HepG2 (cell line): ENCODE data around the gene C1D. TPM values are rescaled to one million over a fixed set of nuclear protein-coding genes. Genes with fewer than 3 reads are reported as not detected.
A peak's percentile ranks its signal among the peaks of the same experiment; 100 is the strongest.

Experiments used
- CCAR2 ChIP-seq: fragments of 200-400 bp; formaldehyde crosslinking; optimal IDR thresholded peaks from 2 replicates; pipeline ENCODE3; 2018; ENCODE audit warnings: low read depth, mild to moderate bottlenecking, low read length, moderate library complexity
- ETV6 ChIP-seq: sonication (generic); formaldehyde crosslinking; conservative IDR thresholded peaks from 2 replicates; pipeline ENCODE4 v1.4.0; 2020; ENCODE audit warnings: missing genetic modification reagents
- HNRNPL ChIP-seq: fragments of 200-400 bp; formaldehyde crosslinking; IDR thresholded peaks from 2 replicates; pipeline ENCODE4 v1.6.1; 2017; ENCODE audit warnings: mild to moderate bottlenecking, low read depth, low read length
- LCORL ChIP-seq, 2 experiments: fragments of 450-650 bp in 1 of 2; sonication (generic) in 1 of 2; formaldehyde crosslinking in 1 of 2; IDR thresholded peaks; 2 replicates each; pipeline versions ENCODE4 v1.5.0 to v1.6.1; 2017 to 2020; ENCODE audit warnings: antibody characterized with exemption in 1 of 2, missing genetic modification reagents in 1 of 2
- MAFG ChIP-seq: sonication (generic); formaldehyde crosslinking; IDR thresholded peaks from 2 replicates; pipeline ENCODE4 v1.5.1; 2020; ENCODE audit warnings: mild to moderate bottlenecking, missing genetic modification reagents
- MIER2 ChIP-seq: IDR thresholded peaks from 2 replicates; pipeline ENCODE4 v1.6.1; 2016; ENCODE audit warnings: missing biosample characterization, missing genetic modification reagents
- MTF1 ChIP-seq: sonication (generic); formaldehyde crosslinking; IDR thresholded peaks from 2 replicates; pipeline ENCODE4 v1.5.0; 2020; ENCODE audit warnings: missing genetic modification reagents
- MXI1 ChIP-seq: IDR thresholded peaks from 3 replicates; pipeline ENCODE4 v1.6.1; 2012; ENCODE audit warnings: low read depth, low read length, inconsistent platforms, borderline replicate concordance
- RELA ChIP-seq: sonication (generic); formaldehyde crosslinking; IDR thresholded peaks from 2 replicates; pipeline ENCODE4 v1.4.0; 2020; ENCODE audit warnings: missing genetic modification reagents
- TBL1XR1 ChIP-seq: fragments of 150-350 bp; IDR thresholded peaks from 2 replicates; pipeline ENCODE4 v1.6.1; 2014; ENCODE audit warnings: borderline replicate concordance, low read length; ENCODE audit not compliant: partially characterized antibody
- THRA ChIP-seq: sonication (generic); formaldehyde crosslinking; IDR thresholded peaks from 2 replicates; pipeline ENCODE4 v1.4.0; 2020; ENCODE audit warnings: missing genetic modification reagents, borderline replicate concordance
- WIZ ChIP-seq: sonication (generic); formaldehyde crosslinking; IDR thresholded peaks from 2 replicates; pipeline ENCODE4 v1.5.1; 2020; ENCODE audit warnings: mild to moderate bottlenecking, missing genetic modification reagents
- ZFP1 ChIP-seq: IDR thresholded peaks from 2 replicates; pipeline ENCODE4 v1.6.1; 2016
- ZFP90 ChIP-seq: sonication (generic); formaldehyde crosslinking; IDR thresholded peaks from 2 replicates; pipeline ENCODE4 v1.8.0; 2022; ENCODE audit warnings: missing genetic modification reagents, mild to moderate bottlenecking, inconsistent platforms, borderline replicate concordance
- ZNF280D ChIP-seq: sonication (generic); formaldehyde crosslinking; IDR thresholded peaks from 2 replicates; pipeline ENCODE4 v1.5.1; 2020; ENCODE audit warnings: mild to moderate bottlenecking, missing genetic modification reagents
- ZNF317 ChIP-seq: sonication (generic); formaldehyde crosslinking; IDR thresholded peaks from 2 replicates; pipeline ENCODE4 v1.5.0; 2020; ENCODE audit warnings: mild to moderate bottlenecking, missing genetic modification reagents
- ZNF615 ChIP-seq: sonication (generic); formaldehyde crosslinking; IDR thresholded peaks from 2 replicates; pipeline ENCODE4 v1.5.0; 2020; ENCODE audit warnings: mild to moderate bottlenecking, missing genetic modification reagents, borderline replicate concordance
- ZNF782 ChIP-seq: sonication (generic); formaldehyde crosslinking; IDR thresholded peaks from 2 replicates; pipeline ENCODE4 v1.4.0; 2020; ENCODE audit warnings: missing genetic modification reagents, mild to moderate bottlenecking, borderline replicate concordance
- ZNF816 ChIP-seq: sonication (generic); formaldehyde crosslinking; IDR thresholded peaks from 2 replicates; pipeline ENCODE4 v1.8.0; 2022; ENCODE audit warnings: missing genetic modification reagents, mild to moderate bottlenecking, borderline replicate concordance
- ZSCAN12 ChIP-seq: sonication (generic); formaldehyde crosslinking; IDR thresholded peaks from 2 replicates; pipeline ENCODE4 v1.9.0; 2021; ENCODE audit warnings: mild to moderate bottlenecking, missing genetic modification reagents
- polyA plus RNA-seq, 8 experiments: library from polyadenylated mRNA; depleted of rRNA in 3 of 8; stranded (reverse) in 7 of 8; unstranded in 1 of 8; fragments of >200 nt; fragmentation: Illumina TruSeq in 4 of 8; extraction: Trizol in 4 of 8; gene quantifications; 2 replicates each; pipeline versions ENCODE4 v1.2.1 to v1.2.3, GENCODE V29; 2011 to 2016; ENCODE audit warnings: low read depth in 4 of 8, missing spikeins in 1 of 8, mixed read lengths in 1 of 8; ENCODE audit not compliant: insufficient read depth in 1 of 8
- total RNA-seq, 5 experiments: library from RNA; depleted of rRNA; stranded (reverse); fragments of >200 nt; fragmentation: Illumina TruSeq; extraction: Trizol; gene quantifications; 2 replicates each; pipeline ENCODE4 v1.2.3, GENCODE V29; 2016; ENCODE audit warnings: low read depth in 1 of 5
- TF ChIP-seq, protein P1 (sequence below): sonication (generic); formaldehyde crosslinking; IDR thresholded peaks from 2 replicates; pipeline ENCODE4 v1.5.0; 2020; ENCODE audit warnings: mild to moderate bottlenecking, missing genetic modification reagents, moderate library complexity

C1D gene
- total and polyA plus RNA-seq, 2 of the 13 experiments (the other 11 are each of a cell fraction or from before 2014, with no cell fraction given) = 38.1 to 43.5 TPM

DNA sequence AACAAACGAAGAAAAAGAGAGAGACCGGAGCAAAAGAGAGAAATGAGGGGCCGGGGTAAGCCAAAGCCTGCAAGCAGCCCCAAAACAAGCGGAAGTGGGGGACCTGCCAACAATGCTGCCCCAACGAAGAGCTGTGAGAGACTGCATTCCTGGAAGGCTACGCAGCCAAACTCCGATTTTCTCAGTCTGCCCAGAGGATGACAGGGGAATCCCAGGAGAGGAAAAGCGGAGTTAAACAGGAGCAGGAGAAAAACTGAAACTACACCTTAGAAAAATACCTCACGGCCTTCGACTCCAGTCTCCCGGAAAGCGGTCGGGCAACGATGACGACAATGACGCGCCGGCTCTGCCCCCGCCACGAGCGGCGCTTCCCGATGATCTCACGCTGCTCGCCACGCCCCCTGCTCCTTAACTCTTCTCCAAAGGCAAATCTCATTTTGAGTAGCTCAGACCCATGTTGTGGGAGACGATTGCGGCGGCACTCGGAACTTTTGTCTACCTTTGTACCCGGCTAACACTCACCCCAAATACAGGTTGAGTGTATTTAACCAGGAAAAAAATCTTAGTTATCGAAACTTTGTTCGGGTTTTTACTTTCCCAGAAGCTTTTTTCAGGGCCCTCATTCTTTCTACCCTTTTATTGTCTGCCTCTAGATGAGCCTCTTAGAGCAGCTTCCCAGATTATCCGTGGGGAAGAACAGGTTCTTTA, at the start of gene C1D (continued):
- peak; percentile 61; the same call in 1 of the 2 replicates for TF ChIP-seq ZNF280D (CRISPR knock-in tag)
- TF ChIP-seq THRA (CRISPR knock-in tag) = peak; percentile 58; the same call in 1 of the 2 replicates
- TF ChIP-seq ZNF317 = peak; percentile 79; the same call in 1 of the 2 replicates
- TF ChIP-seq MAFG (CRISPR knock-in tag) = no peak
- TF ChIP-seq ZNF782 (CRISPR knock-in tag) = peak; percentile 36; the same call in 1 of the 2 replicates
- peak; percentile 57 for TF ChIP-seq TBL1XR1
- peak; percentile 59; the same call in 1 of the 2 replicates for TF ChIP-seq MIER2
- no peak for TF ChIP-seq WIZ (CRISPR knock-in tag)
- 0 out of 2 replicates have a peak, but pooled peaks have one; percentile 62 for TF ChIP-seq ZFP1 (CRISPR knock-in tag)
- peak; percentile 82 for TF ChIP-seq ETV6 (CRISPR knock-in tag)
- TF ChIP-seq RELA (CRISPR knock-in tag) = no peak
- no peak for TF ChIP-seq CCAR2
- no peak for TF ChIP-seq HNRNPL
- peak; percentile 69; the same call in 1 of the 3 replicates for TF ChIP-seq MXI1
- TF ChIP-seq ZSCAN12 (CRISPR knock-in tag) = no peak
- no peak for TF ChIP-seq MTF1 (CRISPR knock-in tag)
- no peak for TF ChIP-seq ZNF816 (CRISPR knock-in tag)
- TF ChIP-seq LCORL (IDR thresholded peaks at IDR 0.05) = no peak
- TF ChIP-seq LCORL (CRISPR knock-in tag; IDR thresholded peaks at IDR 0.05) = peak; percentile 88; the same call in 1 of the 2 replicates
- peak; percentile 92; the same call in 1 of the 2 replicates for TF ChIP-seq ZNF615
- 0 out of 2 replicates have a peak, but pooled peaks have one; percentile 52 for TF ChIP-seq ZFP90
- TF ChIP-seq, protein P1, sequence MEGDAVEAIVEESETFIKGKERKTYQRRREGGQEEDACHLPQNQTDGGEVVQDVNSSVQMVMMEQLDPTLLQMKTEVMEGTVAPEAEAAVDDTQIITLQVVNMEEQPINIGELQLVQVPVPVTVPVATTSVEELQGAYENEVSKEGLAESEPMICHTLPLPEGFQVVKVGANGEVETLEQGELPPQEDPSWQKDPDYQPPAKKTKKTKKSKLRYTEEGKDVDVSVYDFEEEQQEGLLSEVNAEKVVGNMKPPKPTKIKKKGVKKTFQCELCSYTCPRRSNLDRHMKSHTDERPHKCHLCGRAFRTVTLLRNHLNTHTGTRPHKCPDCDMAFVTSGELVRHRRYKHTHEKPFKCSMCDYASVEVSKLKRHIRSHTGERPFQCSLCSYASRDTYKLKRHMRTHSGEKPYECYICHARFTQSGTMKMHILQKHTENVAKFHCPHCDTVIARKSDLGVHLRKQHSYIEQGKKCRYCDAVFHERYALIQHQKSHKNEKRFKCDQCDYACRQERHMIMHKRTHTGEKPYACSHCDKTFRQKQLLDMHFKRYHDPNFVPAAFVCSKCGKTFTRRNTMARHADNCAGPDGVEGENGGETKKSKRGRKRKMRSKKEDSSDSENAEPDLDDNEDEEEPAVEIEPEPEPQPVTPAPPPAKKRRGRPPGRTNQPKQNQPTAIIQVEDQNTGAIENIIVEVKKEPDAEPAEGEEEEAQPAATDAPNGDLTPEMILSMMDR = no peak
